Liver (tissue), 9 donors: Measurements from ENCODE around the gene GIT2. TPM values are rescaled to one million over a fixed set of nuclear protein-coding genes. Genes with fewer than 3 reads are reported as not detected.

Source experiments
- DNase-seq: peaks from one replicate; pipeline ENCODE4 v3.0.0-alpha.2; 2017; ENCODE audit warnings: low spot score
- H3K27ac ChIP-seq, 2 donors: one replicate each; pipeline ENCODE4 v1.7.0; 2013; ENCODE audit warnings: inconsistent platforms in 2 of 2, low read length in 2 of 2, control low read depth in 1 of 2, low read depth in 1 of 2, mild to moderate bottlenecking in 1 of 2
- H3K27me3 ChIP-seq, 4 donors: one replicate each; pipeline versions ENCODE4 v1.6.1 to v1.7.0; 2013; ENCODE audit warnings: low read length in 3 of 4, inconsistent platforms in 1 of 4, mild to moderate bottlenecking in 1 of 4, moderate library complexity in 1 of 4; ENCODE audit not compliant: control insufficient read depth in 4 of 4, insufficient read depth in 4 of 4
- H3K36me3 ChIP-seq, 4 donors: one replicate each; pipeline versions ENCODE4 v1.6.1 to v1.7.0; 2013; ENCODE audit warnings: low read length in 3 of 4, mild to moderate bottlenecking in 3 of 4, low read depth in 1 of 4, moderate library complexity in 1 of 4; ENCODE audit not compliant: control insufficient read depth in 4 of 4, insufficient read depth in 3 of 4
- H3K4me1 ChIP-seq, 4 donors: one replicate each; pipeline versions ENCODE4 v1.6.1 to v1.7.0; 2013; ENCODE audit warnings: low read length in 3 of 4, mild to moderate bottlenecking in 3 of 4, moderate library complexity in 1 of 4; ENCODE audit not compliant: control insufficient read depth in 4 of 4, insufficient read depth in 4 of 4
- H3K4me3 ChIP-seq, 3 donors: one replicate each; pipeline versions ENCODE4 v1.6.1 to v1.7.0; 2013; ENCODE audit warnings: low read length in 3 of 3, control low read depth in 1 of 3, low read depth in 1 of 3, mild to moderate bottlenecking in 1 of 3
- H3K9ac ChIP-seq, 2 donors: one replicate each; pipeline ENCODE4 v1.7.0; 2013; ENCODE audit warnings: low read length in 2 of 2, mild to moderate bottlenecking in 2 of 2, moderate library complexity in 2 of 2, control low read depth in 1 of 2, low read depth in 1 of 2
- H3K9me3 ChIP-seq, 4 donors: one replicate each; pipeline versions ENCODE4 v1.6.1 to v1.7.0; 2013; ENCODE audit warnings: low read length in 3 of 4; ENCODE audit not compliant: control insufficient read depth in 4 of 4
- EGR1 ChIP-seq, 2 donors: IDR thresholded peaks; 2 replicates each; pipeline ENCODE4 v1.6.1; 2016 to 2018; ENCODE audit warnings: antibody characterized with exemption in 2 of 2, low read depth in 2 of 2
- FOXA1 ChIP-seq: IDR thresholded peaks from 2 replicates; pipeline ENCODE4 v1.6.1; 2016; ENCODE audit warnings: antibody characterized with exemption
- FOXA2 ChIP-seq: IDR thresholded peaks from 2 replicates; pipeline ENCODE4 v1.6.1; 2016; ENCODE audit warnings: antibody characterized with exemption
- GABPA ChIP-seq, 2 donors: IDR thresholded peaks in 1 of 2; conservative IDR thresholded peaks in 1 of 2; 2 replicates each; pipeline ENCODE4 v1.6.1; 2016; ENCODE audit warnings: antibody characterized with exemption in 2 of 2, mild to moderate bottlenecking in 1 of 2, moderate library complexity in 1 of 2
- HNF4A ChIP-seq, 2 donors: conservative IDR thresholded peaks; 2 replicates each; pipeline ENCODE4 v1.6.1; 2016; ENCODE audit warnings: antibody characterized with exemption in 2 of 2, mild to moderate bottlenecking in 2 of 2
- HNF4G ChIP-seq: IDR thresholded peaks from 2 replicates; pipeline ENCODE4 v1.6.1; 2016; ENCODE audit warnings: antibody characterized with exemption
- JUND ChIP-seq, 2 donors: IDR thresholded peaks; 2 replicates each; pipeline ENCODE4 v1.6.1; 2016; ENCODE audit warnings: antibody characterized with exemption in 2 of 2
- NR2F2 ChIP-seq: IDR thresholded peaks from 2 replicates; pipeline ENCODE4 v1.6.1; 2016; ENCODE audit warnings: antibody characterized with exemption
- RAD21 ChIP-seq, 2 donors: IDR thresholded peaks; 2 replicates each; pipeline ENCODE4 v1.6.1; 2016; ENCODE audit warnings: antibody characterized with exemption in 2 of 2, mild to moderate bottlenecking in 2 of 2
- RXRA ChIP-seq, 2 donors: IDR thresholded peaks; 2 replicates each; pipeline ENCODE4 v1.6.1; 2017 to 2018; ENCODE audit warnings: antibody characterized with exemption in 2 of 2, mild to moderate bottlenecking in 1 of 2
- SP1 ChIP-seq: IDR thresholded peaks from 2 replicates; pipeline ENCODE4 v1.6.1; 2018; ENCODE audit warnings: antibody characterized with exemption, mild to moderate bottlenecking
- TAF1 ChIP-seq: conservative IDR thresholded peaks from 2 replicates; pipeline ENCODE4 v1.6.1; 2016; ENCODE audit warnings: antibody characterized with exemption, mild to moderate bottlenecking
- YY1 ChIP-seq: IDR thresholded peaks from 2 replicates; pipeline ENCODE4 v1.6.1; 2016; ENCODE audit warnings: antibody characterized with exemption, mild to moderate bottlenecking
- WGBS: extraction: QIAGEN DNeasy Blood & Tissue Kit; methylation state at CpG from one replicate; pipeline ENCODE4 v1.1.7; 2013; 5-methylcytosine and 5-hydroxymethylcytosine counted together
- polyA plus RNA-seq, 2 donors: library from polyadenylated mRNA; stranded (reverse) in 1 of 2; unstranded in 1 of 2; fragments of 200-250 nt in 1 of 2; fragments of >200 nt in 1 of 2; fragmentation: Nextera tagmentation in 1 of 2; extraction: Ambion mirVana in 1 of 2; gene quantifications; one replicate each; pipeline versions ENCODE4 v1.2.1 to v1.2.3, GENCODE V29; 2013 to 2015
- total RNA-seq, 2 donors: library from RNA; depleted of rRNA; stranded (reverse); fragments of >200 nt; gene quantifications; one replicate each; pipeline ENCODE4 v1.2.3, GENCODE V29; 2014
- TF ChIP-seq, protein P1 (sequence below): IDR thresholded peaks from 2 replicates; pipeline ENCODE4 v1.6.1; 2016; ENCODE audit warnings: antibody characterized with exemption
- TF ChIP-seq, protein P2 (sequence below): IDR thresholded peaks from 2 replicates; pipeline ENCODE4 v1.6.1; 2016; ENCODE audit warnings: antibody characterized with exemption
- TF ChIP-seq, protein P3 (sequence below): IDR thresholded peaks from 2 replicates; pipeline ENCODE4 v1.6.1; 2016; ENCODE audit warnings: antibody characterized with exemption
- TF ChIP-seq, protein P4 (sequence below): fragments of 150-350 bp; IDR thresholded peaks from 2 replicates; pipeline ENCODE4 v1.5.1; 2017; ENCODE audit warnings: improper control_type of control experiment, low read depth, low read length; ENCODE audit not compliant: missing input control
- TF ChIP-seq, protein P5 (sequence below): IDR thresholded peaks from 2 replicates; pipeline ENCODE4 v1.6.1; 2016; ENCODE audit warnings: antibody characterized with exemption, mild to moderate bottlenecking
- donor health status: healthy.
- donor health status: healthy.
- donor health status: healthy.
- donor health status: healthy.
- donor health status: healthy.

Gene GIT2
- total and polyA plus RNA-seq, 4 donors: 6.7 to 30.4 (median 16.7) TPM

DNA sequence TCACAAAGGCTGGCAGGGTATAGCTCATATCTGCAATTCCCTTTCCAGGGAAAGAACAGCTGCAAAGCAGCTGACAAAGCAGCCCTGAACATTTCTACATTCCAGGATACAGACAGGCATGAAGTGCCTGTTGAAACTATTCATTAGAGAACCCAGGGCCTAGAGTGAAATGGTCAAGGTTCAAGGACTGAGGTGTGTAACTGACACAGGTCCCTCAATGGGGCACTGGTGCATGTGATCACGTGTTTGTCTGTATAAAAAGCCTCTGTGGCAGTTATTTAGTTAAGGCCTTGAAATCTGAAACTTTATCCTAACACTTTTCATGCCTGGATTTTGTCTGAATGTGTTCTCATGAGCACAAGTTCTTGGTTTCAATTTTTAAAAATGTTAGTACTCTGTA, 47.1 kb downstream of the GIT2 start:
- Histone ChIP-seq H3K36me3 (peaks cover 10 to 24% (median 23%) of the 10 kb centered on the region in 4 donors), H3K9me3 (no peaks in the 10 kb centered on the region), H3K27ac (peak overlapping the region; percentile 74 to 79), H3K27me3 (no peaks in the 10 kb centered on the region), H3K9ac (peak overlapping the region in 1 of 2 donors; percentile 49), H3K4me3 (no peak overlapping the region), H3K4me1 (peaks cover 6 to 70% (median 47%) of the 10 kb centered on the region in 4 donors)
- DNase-seq: no peak
- WGBS: 14% methylated on average over 1 of the region's 1 CpG
- TF ChIP-seq HNF4A (conservative IDR thresholded peaks at IDR 0.05) (peak; percentile 97 to 99), YY1 (peak; percentile 82), HNF4G (peak; percentile 93), RXRA (IDR thresholded peaks at IDR 0.05) (peak; percentile 94 to 97), GABPA (IDR thresholded peaks at IDR 0.05 in 1 of 2, conservative IDR thresholded peaks at IDR 0.05 in 1 of 2) (peak in 1 of 2 donors; percentile 62), JUND (IDR thresholded peaks at IDR 0.05) (peak; percentile 63 to 75), FOXA2 (peak; percentile 72), EGR1 (IDR thresholded peaks at IDR 0.05; ENCODE audit: low read depth in 2 of 2) (peak in 1 of 2 donors; percentile 44), TAF1 (peak; percentile 31), SP1 (peak; percentile 98), NR2F2 (peak; percentile 73), FOXA1 (peak; percentile 64), RAD21 (IDR thresholded peaks at IDR 0.05) (peak; percentile 54 to 58)
- TF ChIP-seq, protein P1, sequence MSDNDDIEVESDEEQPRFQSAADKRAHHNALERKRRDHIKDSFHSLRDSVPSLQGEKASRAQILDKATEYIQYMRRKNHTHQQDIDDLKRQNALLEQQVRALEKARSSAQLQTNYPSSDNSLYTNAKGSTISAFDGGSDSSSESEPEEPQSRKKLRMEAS: peak; percentile 88
- TF ChIP-seq, protein P2, sequence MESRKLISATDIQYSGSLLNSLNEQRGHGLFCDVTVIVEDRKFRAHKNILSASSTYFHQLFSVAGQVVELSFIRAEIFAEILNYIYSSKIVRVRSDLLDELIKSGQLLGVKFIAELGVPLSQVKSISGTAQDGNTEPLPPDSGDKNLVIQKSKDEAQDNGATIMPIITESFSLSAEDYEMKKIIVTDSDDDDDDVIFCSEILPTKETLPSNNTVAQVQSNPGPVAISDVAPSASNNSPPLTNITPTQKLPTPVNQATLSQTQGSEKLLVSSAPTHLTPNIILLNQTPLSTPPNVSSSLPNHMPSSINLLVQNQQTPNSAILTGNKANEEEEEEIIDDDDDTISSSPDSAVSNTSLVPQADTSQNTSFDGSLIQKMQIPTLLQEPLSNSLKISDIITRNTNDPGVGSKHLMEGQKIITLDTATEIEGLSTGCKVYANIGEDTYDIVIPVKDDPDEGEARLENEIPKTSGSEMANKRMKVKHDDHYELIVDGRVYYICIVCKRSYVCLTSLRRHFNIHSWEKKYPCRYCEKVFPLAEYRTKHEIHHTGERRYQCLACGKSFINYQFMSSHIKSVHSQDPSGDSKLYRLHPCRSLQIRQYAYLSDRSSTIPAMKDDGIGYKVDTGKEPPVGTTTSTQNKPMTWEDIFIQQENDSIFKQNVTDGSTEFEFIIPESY: peak; percentile 95
- TF ChIP-seq, protein P3, sequence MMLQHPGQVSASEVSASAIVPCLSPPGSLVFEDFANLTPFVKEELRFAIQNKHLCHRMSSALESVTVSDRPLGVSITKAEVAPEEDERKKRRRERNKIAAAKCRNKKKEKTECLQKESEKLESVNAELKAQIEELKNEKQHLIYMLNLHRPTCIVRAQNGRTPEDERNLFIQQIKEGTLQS: peak; percentile 68
- TF ChIP-seq, protein P4, sequence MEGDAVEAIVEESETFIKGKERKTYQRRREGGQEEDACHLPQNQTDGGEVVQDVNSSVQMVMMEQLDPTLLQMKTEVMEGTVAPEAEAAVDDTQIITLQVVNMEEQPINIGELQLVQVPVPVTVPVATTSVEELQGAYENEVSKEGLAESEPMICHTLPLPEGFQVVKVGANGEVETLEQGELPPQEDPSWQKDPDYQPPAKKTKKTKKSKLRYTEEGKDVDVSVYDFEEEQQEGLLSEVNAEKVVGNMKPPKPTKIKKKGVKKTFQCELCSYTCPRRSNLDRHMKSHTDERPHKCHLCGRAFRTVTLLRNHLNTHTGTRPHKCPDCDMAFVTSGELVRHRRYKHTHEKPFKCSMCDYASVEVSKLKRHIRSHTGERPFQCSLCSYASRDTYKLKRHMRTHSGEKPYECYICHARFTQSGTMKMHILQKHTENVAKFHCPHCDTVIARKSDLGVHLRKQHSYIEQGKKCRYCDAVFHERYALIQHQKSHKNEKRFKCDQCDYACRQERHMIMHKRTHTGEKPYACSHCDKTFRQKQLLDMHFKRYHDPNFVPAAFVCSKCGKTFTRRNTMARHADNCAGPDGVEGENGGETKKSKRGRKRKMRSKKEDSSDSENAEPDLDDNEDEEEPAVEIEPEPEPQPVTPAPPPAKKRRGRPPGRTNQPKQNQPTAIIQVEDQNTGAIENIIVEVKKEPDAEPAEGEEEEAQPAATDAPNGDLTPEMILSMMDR: no peak
- TF ChIP-seq, protein P5, sequence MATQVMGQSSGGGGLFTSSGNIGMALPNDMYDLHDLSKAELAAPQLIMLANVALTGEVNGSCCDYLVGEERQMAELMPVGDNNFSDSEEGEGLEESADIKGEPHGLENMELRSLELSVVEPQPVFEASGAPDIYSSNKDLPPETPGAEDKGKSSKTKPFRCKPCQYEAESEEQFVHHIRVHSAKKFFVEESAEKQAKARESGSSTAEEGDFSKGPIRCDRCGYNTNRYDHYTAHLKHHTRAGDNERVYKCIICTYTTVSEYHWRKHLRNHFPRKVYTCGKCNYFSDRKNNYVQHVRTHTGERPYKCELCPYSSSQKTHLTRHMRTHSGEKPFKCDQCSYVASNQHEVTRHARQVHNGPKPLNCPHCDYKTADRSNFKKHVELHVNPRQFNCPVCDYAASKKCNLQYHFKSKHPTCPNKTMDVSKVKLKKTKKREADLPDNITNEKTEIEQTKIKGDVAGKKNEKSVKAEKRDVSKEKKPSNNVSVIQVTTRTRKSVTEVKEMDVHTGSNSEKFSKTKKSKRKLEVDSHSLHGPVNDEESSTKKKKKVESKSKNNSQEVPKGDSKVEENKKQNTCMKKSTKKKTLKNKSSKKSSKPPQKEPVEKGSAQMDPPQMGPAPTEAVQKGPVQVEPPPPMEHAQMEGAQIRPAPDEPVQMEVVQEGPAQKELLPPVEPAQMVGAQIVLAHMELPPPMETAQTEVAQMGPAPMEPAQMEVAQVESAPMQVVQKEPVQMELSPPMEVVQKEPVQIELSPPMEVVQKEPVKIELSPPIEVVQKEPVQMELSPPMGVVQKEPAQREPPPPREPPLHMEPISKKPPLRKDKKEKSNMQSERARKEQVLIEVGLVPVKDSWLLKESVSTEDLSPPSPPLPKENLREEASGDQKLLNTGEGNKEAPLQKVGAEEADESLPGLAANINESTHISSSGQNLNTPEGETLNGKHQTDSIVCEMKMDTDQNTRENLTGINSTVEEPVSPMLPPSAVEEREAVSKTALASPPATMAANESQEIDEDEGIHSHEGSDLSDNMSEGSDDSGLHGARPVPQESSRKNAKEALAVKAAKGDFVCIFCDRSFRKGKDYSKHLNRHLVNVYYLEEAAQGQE: peak; percentile 76
